IMR-90 (cell line): ENCODE data around the gene COL4A2. TPM values are rescaled to one million over a fixed set of nuclear protein-coding genes. Genes with fewer than 3 reads are reported as not detected.

Source experiments
- ATAC-seq: fragments of 200-7000 bp; cut with Tn5 transposase; 2 replicates; pipeline ENCODE4 v1.9.1; 2020; ENCODE audit warnings: low read depth, mild to moderate bottlenecking, moderate library complexity
- BruUV-seq: library from RNA; stranded (reverse); fragments of 400-500 nt; replicated peaks from 2 replicates; lab custom pipeline; 2021; lab: Mats Ljungman, UMichigan
- CTCF ChIA-PET: fragments of 300-600 bp; formaldehyde crosslinking; extraction: SDS; loops from one replicate; lab custom pipeline; 2021; ENCODE audit warnings: antibody characterized with exemption; lab: Yijun Ruan, JAX
- POLR2A ChIA-PET: fragments of 300-600 bp; sonication (Branson Sonifier 250); formaldehyde crosslinking; loops from one replicate; lab custom pipeline; 2022; ENCODE audit warnings: antibody characterized with exemption; ENCODE audit not compliant: unreplicated experiment; lab: Charles Lee
- DNase-seq: peaks from one replicate; pipeline ENCODE4 v3.0.0; 2013
- H2AFZ ChIP-seq: replicated peaks from 2 replicates; pipeline ENCODE3; 2013; ENCODE audit warnings: low read length, mild to moderate bottlenecking; ENCODE audit not compliant: poor library complexity
- H2AK5ac ChIP-seq: 2 replicates; pipeline ENCODE4 v1.6.1; 2013; ENCODE audit warnings: low read depth, low read length, inconsistent platforms
- H2AK9ac ChIP-seq: replicated peaks from 2 replicates; pipeline ENCODE3; 2013; ENCODE audit warnings: mild to moderate bottlenecking, low read depth, low read length, moderate library complexity; ENCODE audit not compliant: poor library complexity
- H2BK120ac ChIP-seq: 2 replicates; pipeline ENCODE4 v1.6.1; 2013; ENCODE audit warnings: low read depth, low read length, inconsistent platforms
- H2BK15ac ChIP-seq: 3 replicates; pipeline ENCODE4 v1.6.1; 2013; ENCODE audit warnings: low read depth, low read length, inconsistent platforms
- H2BK20ac ChIP-seq: 2 replicates; pipeline ENCODE4 v1.6.1; 2013; ENCODE audit warnings: low read depth, mild to moderate bottlenecking, inconsistent platforms, low read length, moderate library complexity
- H2BK5ac ChIP-seq: 2 replicates; pipeline ENCODE4 v1.6.1; 2013; ENCODE audit warnings: mild to moderate bottlenecking, low read depth, low read length, inconsistent platforms; ENCODE audit not compliant: poor library complexity, severe bottlenecking
- H3K14ac ChIP-seq: replicated peaks from 2 replicates; pipeline ENCODE4 v1.6.1; 2013; ENCODE audit warnings: low read depth, low read length, inconsistent platforms
- H3K18ac ChIP-seq: 2 replicates; pipeline ENCODE4 v1.6.1; 2013; ENCODE audit warnings: low read depth, low read length, control low read depth
- H3K23ac ChIP-seq: 2 replicates; pipeline ENCODE4 v1.6.1; 2013; ENCODE audit warnings: low read depth, low read length, inconsistent platforms
- H3K27ac ChIP-seq: 2 replicates; pipeline ENCODE4 v1.5.1; 2013; ENCODE audit warnings: mild to moderate bottlenecking, control low read depth, low read length; ENCODE audit not compliant: insufficient read depth
- H3K27me3 ChIP-seq: 2 replicates; pipeline ENCODE4 v1.6.1; 2013; ENCODE audit warnings: low read length; ENCODE audit not compliant: control insufficient read depth, insufficient read depth
- H3K36me3 ChIP-seq: 2 replicates; pipeline ENCODE4 v1.6.1; 2013; ENCODE audit warnings: low read length, mixed read lengths; ENCODE audit not compliant: control insufficient read depth, insufficient read depth
- H3K4ac ChIP-seq: 2 replicates; pipeline ENCODE4 v1.6.1; 2013; ENCODE audit warnings: low read depth, low read length, inconsistent platforms
- H3K4me1 ChIP-seq: 2 replicates; pipeline ENCODE4 v1.6.1; 2013; ENCODE audit warnings: low read length, mixed read lengths; ENCODE audit not compliant: control insufficient read depth, insufficient read depth
- H3K4me2 ChIP-seq: 2 replicates; pipeline ENCODE4 v1.6.1; 2013; ENCODE audit warnings: low read depth, mild to moderate bottlenecking, control low read depth, low read length, moderate library complexity
- H3K4me3 ChIP-seq: 2 replicates; pipeline ENCODE4 v1.5.1; 2013; ENCODE audit warnings: low read depth, mild to moderate bottlenecking, control low read depth, low read length, moderate library complexity; ENCODE audit not compliant: insufficient read depth
- H3K56ac ChIP-seq: 2 replicates; pipeline ENCODE4 v1.6.1; 2013; ENCODE audit warnings: low read length, inconsistent platforms; ENCODE audit not compliant: insufficient read depth; ENCODE audit errors: extremely low read depth
- H3K79me1 ChIP-seq, 2 experiments: 2 replicates each; pipeline ENCODE4 v1.6.1; 2013; ENCODE audit warnings: low read length in 2 of 2, inconsistent platforms in 1 of 2, low read depth in 1 of 2
- H3K9ac ChIP-seq: 2 replicates; pipeline ENCODE4 v1.6.1; 2013; ENCODE audit warnings: low read depth, low read length, control low read depth
- H3K9me1 ChIP-seq: 2 replicates; pipeline ENCODE4 v1.6.1; 2013; ENCODE audit warnings: low read length, inconsistent platforms; ENCODE audit not compliant: insufficient read depth
- H3K9me3 ChIP-seq: 2 replicates; pipeline ENCODE4 v1.6.1; 2013; ENCODE audit warnings: low read length; ENCODE audit not compliant: control insufficient read depth, insufficient read depth
- H4K20me1 ChIP-seq: 2 replicates; pipeline ENCODE4 v1.6.1; 2013; ENCODE audit warnings: low read length, inconsistent platforms; ENCODE audit not compliant: insufficient read depth
- H4K5ac ChIP-seq: 2 replicates; pipeline ENCODE4 v1.6.1; 2013; ENCODE audit warnings: mild to moderate bottlenecking, low read depth, low read length, control low read depth
- H4K8ac ChIP-seq, 2 experiments: 2 replicates each; pipeline ENCODE4 v1.6.1; 2013; ENCODE audit warnings: low read depth in 2 of 2, low read length in 2 of 2, control low read depth in 1 of 2, inconsistent platforms in 1 of 2
- H4K91ac ChIP-seq: 2 replicates; pipeline ENCODE4 v1.6.1; 2013; ENCODE audit warnings: low read depth, low read length, inconsistent platforms; ENCODE audit not compliant: insufficient read depth
- BHLHE40 ChIP-seq: fragments of 150-350 bp; IDR thresholded peaks from 2 replicates; pipeline ENCODE4 v1.6.1; 2016; ENCODE audit warnings: mild to moderate bottlenecking, low read depth, low read length
- CHD1 ChIP-seq: IDR thresholded peaks from 2 replicates; pipeline ENCODE4 v1.6.1; 2012; ENCODE audit warnings: low read depth, low read length, improper control_type of control experiment
- FOS ChIP-seq: fragments of 150-350 bp; IDR thresholded peaks from 2 replicates; pipeline ENCODE4 v1.6.1; 2016; ENCODE audit warnings: low read depth, low read length
- MAFK ChIP-seq: IDR thresholded peaks from 2 replicates; pipeline ENCODE4 v1.6.1; 2012; ENCODE audit warnings: low read depth, low read length, improper control_type of control experiment
- MAZ ChIP-seq: IDR thresholded peaks from 2 replicates; pipeline ENCODE4 v1.6.1; 2012; ENCODE audit warnings: low read depth, mild to moderate bottlenecking, low read length, improper control_type of control experiment, moderate library complexity, borderline replicate concordance
- NFE2L2 ChIP-seq: fragments of 150-350 bp; IDR thresholded peaks from 2 replicates; pipeline ENCODE4 v1.6.1; 2016; ENCODE audit warnings: low read depth, mild to moderate bottlenecking, low read length
- POLR2A ChIP-seq: IDR thresholded peaks from 2 replicates; pipeline ENCODE4 v1.6.1; 2012; ENCODE audit warnings: mild to moderate bottlenecking, low read depth, low read length
- RAD21 ChIP-seq: IDR thresholded peaks from 2 replicates; pipeline ENCODE4 v1.6.1; 2012; ENCODE audit warnings: low read length, improper control_type of control experiment
- RCOR1 ChIP-seq: IDR thresholded peaks from 2 replicates; pipeline ENCODE4 v1.6.1; 2012; ENCODE audit warnings: mild to moderate bottlenecking, low read length, improper control_type of control experiment; ENCODE audit not compliant: insufficient replicate concordance
- RFX5 ChIP-seq: IDR thresholded peaks from 2 replicates; pipeline ENCODE4 v1.8.0; 2012; ENCODE audit warnings: low read depth, mild to moderate bottlenecking, low read length, moderate library complexity
- SMC3 ChIP-seq: fragments of 150-350 bp; IDR thresholded peaks from 2 replicates; pipeline ENCODE4 v1.6.1; 2016; ENCODE audit warnings: low read depth, mild to moderate bottlenecking, antibody characterized with exemption, low read length, moderate library complexity
- WGBS, 2 experiments: methylation state at CpG; one replicate each; pipeline versions ENCODE4 v1.1.5 to v1.1.7; 2013; ENCODE audit warnings: missing lambda C conversion rate in 2 of 2; ENCODE audit not compliant: insufficient read length in 1 of 2; ENCODE audit errors: extremely low coverage in 2 of 2; 5-methylcytosine and 5-hydroxymethylcytosine counted together
- dilution Hi-C: fragments of 300-500 bp; cut with HindIII; formaldehyde crosslinking; loops from one replicate; pipeline ENCODE4 v1.14.3; 2018; ENCODE audit warnings: low sequenced_read_pairs; ENCODE audit not compliant: unreplicated experiment
- in situ Hi-C: fragments of 300-500 bp; cut with MboI; formaldehyde crosslinking; loops from 3 replicates; pipeline ENCODE4 v1.14.3; 2019; ENCODE audit warnings: low sequenced_read_pairs, inconsistent platforms, mixed read lengths
- intact Hi-C: fragments of 100-400 bp; cut with micrococcal nuclease; formaldehyde crosslinking; loops from 2 replicates; pipeline ENCODE4 v1.10.0; 2022
- polyA plus RNA-seq, 3 experiments: library from polyadenylated mRNA; depleted of rRNA; stranded (reverse); fragments of >200 nt; gene quantifications; 2 replicates each; pipeline ENCODE4 v1.2.3, GENCODE V29; 2012; ENCODE audit warnings: low replicate concordance in 1 of 3
- total RNA-seq: library from RNA; depleted of rRNA; stranded (reverse); fragments of >200 nt; gene quantifications from 2 replicates; pipeline ENCODE4 v1.2.3, GENCODE V29; 2012
- TF ChIP-seq, protein P1 (sequence below): fragments of 150-350 bp; IDR thresholded peaks from 2 replicates; pipeline ENCODE4 v1.6.1; 2017; ENCODE audit warnings: mild to moderate bottlenecking, antibody characterized with exemption, low read length, low read depth
- TF ChIP-seq, protein P2 (sequence below): conservative IDR thresholded peaks from 2 replicates; pipeline ENCODE4 v1.5.1; 2012; ENCODE audit warnings: mild to moderate bottlenecking, low read depth, low read length, improper control_type of control experiment

The COL4A2 gene
- total and polyA plus RNA-seq, 2 of the 4 experiments (the other 2 are of a cell fraction): 90.7 to 457 TPM

DNA sequence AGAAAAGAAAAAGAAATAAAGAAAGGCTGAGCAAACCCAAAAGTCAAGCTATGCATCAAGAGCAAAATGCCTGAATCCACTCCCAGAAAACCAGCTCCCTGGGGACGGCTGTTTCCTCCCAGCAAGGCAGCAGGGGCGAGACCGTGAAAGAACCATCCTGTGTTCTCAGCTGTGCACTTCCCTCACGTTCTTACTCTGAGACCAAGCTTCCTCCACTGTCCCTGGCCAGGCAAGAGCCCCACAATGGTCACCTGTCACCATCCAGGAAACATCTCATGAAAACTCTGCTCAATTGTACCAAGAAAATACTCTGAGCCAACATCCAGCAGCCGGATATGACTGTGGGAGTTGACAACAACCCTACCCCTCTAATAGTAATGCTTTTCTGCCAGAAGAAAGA lies 231.5 kb downstream of the COL4A2 start:
- Histone ChIP-seq H3K4me2 (no peak overlapping the region), H2BK15ac (no peak overlapping the region), H3K18ac (no peak overlapping the region), H3K36me3 (no peaks in the 10 kb centered on the region), H3K4ac (no peak overlapping the region), H2BK5ac (no peak overlapping the region), H2BK120ac (no peak overlapping the region), H3K4me1 (peaks cover 9% of the 10 kb centered on the region), H4K91ac (no peak overlapping the region), H3K9ac (no peak overlapping the region), H4K5ac (no peak overlapping the region), H2AK9ac (no peak overlapping the region), H3K23ac (no peak overlapping the region), H3K27ac (no peak overlapping the region), H4K8ac (no peak overlapping the region), H4K20me1 (no peaks in the 10 kb centered on the region; the same call in 1 of the 2 replicates), H3K14ac (no peak overlapping the region), H3K27me3 (no peaks in the 10 kb centered on the region), H3K9me3 (no peaks in the 10 kb centered on the region), H3K56ac (no peak overlapping the region), H3K4me3 (no peak overlapping the region), H3K9me1 (peaks cover 3% of the 10 kb centered on the region; the same call in 1 of the 2 replicates), H2BK20ac (no peak overlapping the region), H2AFZ (no peak overlapping the region), H3K79me1 (peaks cover 0 to 2% of the 10 kb centered on the region in 2 experiments; a peak in 1 of 4 replicates), H2AK5ac (no peak overlapping the region)
- ATAC-seq (no peak), DNase-seq (no peak)
- in situ Hi-C loops: no loop called here
- no TSS peak for BruUV-seq
- no peak for TF ChIP-seq NFE2L2
- TF ChIP-seq RAD21: no peak
- TF ChIP-seq CHD1: no peak
- TF ChIP-seq, protein P1, sequence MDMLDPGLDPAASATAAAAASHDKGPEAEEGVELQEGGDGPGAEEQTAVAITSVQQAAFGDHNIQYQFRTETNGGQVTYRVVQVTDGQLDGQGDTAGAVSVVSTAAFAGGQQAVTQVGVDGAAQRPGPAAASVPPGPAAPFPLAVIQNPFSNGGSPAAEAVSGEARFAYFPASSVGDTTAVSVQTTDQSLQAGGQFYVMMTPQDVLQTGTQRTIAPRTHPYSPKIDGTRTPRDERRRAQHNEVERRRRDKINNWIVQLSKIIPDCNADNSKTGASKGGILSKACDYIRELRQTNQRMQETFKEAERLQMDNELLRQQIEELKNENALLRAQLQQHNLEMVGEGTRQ: no peak
- no peak for TF ChIP-seq MAFK
- TF ChIP-seq RFX5: no peak
- no peak for TF ChIP-seq RCOR1
- no peak for TF ChIP-seq MAZ
- TF ChIP-seq SMC3: no peak
- TF ChIP-seq FOS: no peak
- TF ChIP-seq, protein P2, sequence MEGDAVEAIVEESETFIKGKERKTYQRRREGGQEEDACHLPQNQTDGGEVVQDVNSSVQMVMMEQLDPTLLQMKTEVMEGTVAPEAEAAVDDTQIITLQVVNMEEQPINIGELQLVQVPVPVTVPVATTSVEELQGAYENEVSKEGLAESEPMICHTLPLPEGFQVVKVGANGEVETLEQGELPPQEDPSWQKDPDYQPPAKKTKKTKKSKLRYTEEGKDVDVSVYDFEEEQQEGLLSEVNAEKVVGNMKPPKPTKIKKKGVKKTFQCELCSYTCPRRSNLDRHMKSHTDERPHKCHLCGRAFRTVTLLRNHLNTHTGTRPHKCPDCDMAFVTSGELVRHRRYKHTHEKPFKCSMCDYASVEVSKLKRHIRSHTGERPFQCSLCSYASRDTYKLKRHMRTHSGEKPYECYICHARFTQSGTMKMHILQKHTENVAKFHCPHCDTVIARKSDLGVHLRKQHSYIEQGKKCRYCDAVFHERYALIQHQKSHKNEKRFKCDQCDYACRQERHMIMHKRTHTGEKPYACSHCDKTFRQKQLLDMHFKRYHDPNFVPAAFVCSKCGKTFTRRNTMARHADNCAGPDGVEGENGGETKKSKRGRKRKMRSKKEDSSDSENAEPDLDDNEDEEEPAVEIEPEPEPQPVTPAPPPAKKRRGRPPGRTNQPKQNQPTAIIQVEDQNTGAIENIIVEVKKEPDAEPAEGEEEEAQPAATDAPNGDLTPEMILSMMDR: no peak
- no peak for TF ChIP-seq BHLHE40
- TF ChIP-seq POLR2A: no peak
- ChIA-PET POLR2A (no interaction called here), CTCF (no interaction called here)
- dilution Hi-C loops: no loop called here
- WGBS, 2 experiments: 82% methylated on average over 3 of the region's 5 CpGs; no CpG with 5 or more reads in 1 of the 2 experiments
- intact Hi-C loops: no loop called here
